Tibial artery (tissue), 4 donors: ENCODE measurements around the gene EPG5.
"Not testable (repeated sequence)": the region's sequence is repeated elsewhere in the genome, so short reads cannot be mapped to it uniquely, and the experiment has no call there.

ENCODE experiments used
- DNase-seq, 2 donors: peaks; one replicate each; pipeline ENCODE4 v3.0.0-alpha.2; 2019
- H3K27ac ChIP-seq, 2 donors: fragments of 200-600 bp; sonication (generic) in 1 of 2; 1 replicate in 1 of 2; 2 replicates in 1 of 2; pipeline ENCODE4 v1.5.1; 2018 to 2019; ENCODE audit warnings: mild to moderate bottlenecking in 1 of 2
- H3K27me3 ChIP-seq, 2 donors: fragments of 200-600 bp; sonication (generic) in 1 of 2; one replicate each; pipeline versions ENCODE4 v1.5.1 to v1.6.0; 2016 to 2019
- H3K36me3 ChIP-seq, 3 donors: fragments of 200-600 bp; sonication (generic) in 2 of 3; one replicate each; pipeline ENCODE4 v1.5.1; 2016 to 2019; ENCODE audit warnings: mild to moderate bottlenecking in 2 of 3
- H3K4me1 ChIP-seq, 4 donors: fragments of 200-600 bp; sonication (generic) in 2 of 4; 1 replicate in 3 of 4; 2 replicates in 1 of 4; pipeline ENCODE4 v1.5.1; 2016 to 2019
- H3K4me3 ChIP-seq, 2 donors: fragments of 200-600 bp; sonication (generic) in 1 of 2; 1 replicate in 1 of 2; 2 replicates in 1 of 2; pipeline ENCODE4 v1.5.1; 2018 to 2019; ENCODE audit warnings: mild to moderate bottlenecking in 2 of 2
- H3K9me3 ChIP-seq, 3 donors: fragments of 200-600 bp; sonication (generic) in 1 of 3; one replicate each; pipeline ENCODE4 v1.5.1; 2016 to 2019
- intact Hi-C: fragments of 100-400 bp; cut with DNase I; formaldehyde crosslinking; loops from one replicate; pipeline ENCODE4 v1.15.0; 2023; ENCODE audit warnings: low total_unique reads
- TF ChIP-seq, protein P1 (sequence below), 2 experiments: fragments of 200-600 bp in 1 of 2; fragments of 450-650 bp in 1 of 2; IDR thresholded peaks; one replicate each; pipeline ENCODE4 v1.5.1; 2017 to 2019; ENCODE audit warnings: antibody characterized with exemption in 2 of 2, mild to moderate bottlenecking in 1 of 2, moderate library complexity in 1 of 2

Gene EPG5

DNA sequence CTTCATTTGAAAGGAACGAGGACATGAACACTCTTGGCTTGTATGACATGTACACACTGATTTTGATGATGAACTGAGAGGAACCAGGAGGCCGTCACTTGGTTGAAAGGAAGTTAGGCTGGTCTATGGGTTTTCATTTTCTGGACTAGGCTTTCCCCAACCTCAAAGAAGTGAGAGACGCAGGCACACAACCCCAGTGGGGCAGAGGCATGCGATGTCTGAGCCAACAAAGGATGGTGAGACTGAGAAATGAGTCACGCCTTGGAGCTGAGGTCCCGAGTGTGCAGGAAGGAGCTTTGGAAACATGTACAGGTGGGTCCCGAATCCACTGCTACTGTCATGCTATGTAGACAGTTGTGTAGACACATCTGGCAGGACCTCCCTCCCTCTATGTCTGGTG lies 117.6 kb downstream of the EPG5 start:
- Histone ChIP-seq H3K4me1 (no peaks in the 10 kb centered on the region), H3K36me3 (peaks cover 15 to 66% (median 33%) of the 10 kb centered on the region in 3 donors), H3K4me3 (no peak overlapping the region), H3K9me3 (no peaks in the 10 kb centered on the region), H3K27me3 (no peaks in the 10 kb centered on the region), H3K27ac (no peak overlapping the region)
- no peak for DNase-seq
- TF ChIP-seq, protein P1, sequence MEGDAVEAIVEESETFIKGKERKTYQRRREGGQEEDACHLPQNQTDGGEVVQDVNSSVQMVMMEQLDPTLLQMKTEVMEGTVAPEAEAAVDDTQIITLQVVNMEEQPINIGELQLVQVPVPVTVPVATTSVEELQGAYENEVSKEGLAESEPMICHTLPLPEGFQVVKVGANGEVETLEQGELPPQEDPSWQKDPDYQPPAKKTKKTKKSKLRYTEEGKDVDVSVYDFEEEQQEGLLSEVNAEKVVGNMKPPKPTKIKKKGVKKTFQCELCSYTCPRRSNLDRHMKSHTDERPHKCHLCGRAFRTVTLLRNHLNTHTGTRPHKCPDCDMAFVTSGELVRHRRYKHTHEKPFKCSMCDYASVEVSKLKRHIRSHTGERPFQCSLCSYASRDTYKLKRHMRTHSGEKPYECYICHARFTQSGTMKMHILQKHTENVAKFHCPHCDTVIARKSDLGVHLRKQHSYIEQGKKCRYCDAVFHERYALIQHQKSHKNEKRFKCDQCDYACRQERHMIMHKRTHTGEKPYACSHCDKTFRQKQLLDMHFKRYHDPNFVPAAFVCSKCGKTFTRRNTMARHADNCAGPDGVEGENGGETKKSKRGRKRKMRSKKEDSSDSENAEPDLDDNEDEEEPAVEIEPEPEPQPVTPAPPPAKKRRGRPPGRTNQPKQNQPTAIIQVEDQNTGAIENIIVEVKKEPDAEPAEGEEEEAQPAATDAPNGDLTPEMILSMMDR (IDR thresholded peaks at IDR 0.05): no peak
- intact Hi-C loops: no loop called here

DNA sequence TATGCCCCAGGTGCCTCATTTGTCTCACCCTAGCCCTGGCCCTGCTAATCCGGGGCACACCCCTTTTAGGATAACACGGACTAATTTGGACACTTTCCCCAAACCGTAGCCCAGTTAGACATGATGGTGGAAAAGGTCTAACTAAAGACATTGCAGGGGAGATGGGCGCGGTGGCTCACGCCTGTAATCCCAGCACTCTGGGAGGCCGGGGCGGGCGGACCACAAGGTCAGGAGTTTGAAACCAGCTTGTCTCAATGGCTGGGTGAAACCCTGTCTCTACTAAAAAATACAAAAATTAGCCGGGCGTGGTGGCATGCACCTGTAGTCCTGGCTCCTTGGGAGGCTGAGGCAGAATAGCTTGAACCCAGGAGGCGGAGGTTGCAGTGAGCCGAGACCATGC lies 118.5 kb downstream of the EPG5 start:
- H3K4me1 ChIP-seq, H3K27me3 ChIP-seq, H3K4me3 ChIP-seq, H3K9me3 ChIP-seq, DNase-seq, H3K27ac ChIP-seq, intact Hi-C loops: not testable (repeated sequence)
- H3K36me3 ChIP-seq: peaks cover 9 to 57% (median 27%) of the 10 kb centered on the region in 3 donors

DNA sequence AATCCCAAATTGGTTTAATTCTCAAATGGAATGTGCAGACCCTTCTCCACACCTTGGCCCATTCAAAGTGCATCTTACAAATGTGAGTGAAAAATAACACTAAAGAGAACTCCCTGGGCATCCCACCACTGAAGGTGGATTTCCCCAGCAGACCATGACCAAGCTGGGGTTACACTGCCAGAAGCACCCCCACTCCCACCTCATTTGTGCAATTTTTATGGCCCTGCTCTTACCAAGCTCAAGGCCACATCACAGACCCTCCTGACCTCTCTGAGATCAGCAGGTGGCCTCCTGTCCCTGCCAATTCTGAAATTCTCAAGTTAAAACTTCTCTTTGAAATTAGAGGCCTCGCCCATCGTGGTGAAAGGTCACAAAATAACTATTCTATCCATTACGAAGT lies 120.0 kb downstream of the EPG5 start:
- TF ChIP-seq, protein P1 (IDR thresholded peaks at IDR 0.05): no peak
- intact Hi-C loops: no loop called here
- H3K27me3 ChIP-seq: no peaks in the 10 kb centered on the region
- no peaks in the 10 kb centered on the region for H3K9me3 ChIP-seq
- no peaks in the 10 kb centered on the region for H3K4me1 ChIP-seq
- no peak for DNase-seq
- no peak overlapping the region for H3K27ac ChIP-seq
- H3K36me3 ChIP-seq: peaks cover under 1 to 42% (median 13%) of the 10 kb centered on the region in 3 donors
- H3K4me3 ChIP-seq: no peak overlapping the region

DNA sequence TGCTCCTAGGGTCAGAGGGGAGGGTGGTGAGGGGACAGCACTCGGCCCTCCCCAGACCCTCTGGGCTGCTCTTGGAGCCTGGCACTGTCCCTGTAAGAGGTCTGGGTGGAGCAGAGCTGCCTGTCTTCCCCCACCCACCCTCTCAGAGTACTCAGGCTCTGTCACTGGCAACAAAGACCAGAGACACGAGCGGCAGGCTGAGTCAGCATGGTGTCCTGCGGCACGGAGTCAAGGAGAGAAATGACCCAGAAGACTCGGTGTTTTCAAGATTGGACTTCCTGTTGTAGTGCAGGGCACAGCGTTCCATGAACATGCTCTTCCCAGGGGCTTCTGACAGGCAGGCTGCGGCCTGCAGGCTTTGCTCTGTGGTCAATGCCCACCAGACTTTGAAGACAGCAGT lies 121.7 kb downstream of the EPG5 start:
- Histone ChIP-seq H3K9me3 (no peaks in the 10 kb centered on the region), H3K4me1 (no peaks in the 10 kb centered on the region), H3K27me3 (no peaks in the 10 kb centered on the region), H3K36me3 (peaks cover 0 to 29% (median 8%) of the 10 kb centered on the region in 3 donors), H3K27ac (no peak overlapping the region), H3K4me3 (no peak overlapping the region)
- DNase-seq: no peak
- intact Hi-C loops: no loop called here
- TF ChIP-seq, protein P1 (IDR thresholded peaks at IDR 0.05): no peak

DNA sequence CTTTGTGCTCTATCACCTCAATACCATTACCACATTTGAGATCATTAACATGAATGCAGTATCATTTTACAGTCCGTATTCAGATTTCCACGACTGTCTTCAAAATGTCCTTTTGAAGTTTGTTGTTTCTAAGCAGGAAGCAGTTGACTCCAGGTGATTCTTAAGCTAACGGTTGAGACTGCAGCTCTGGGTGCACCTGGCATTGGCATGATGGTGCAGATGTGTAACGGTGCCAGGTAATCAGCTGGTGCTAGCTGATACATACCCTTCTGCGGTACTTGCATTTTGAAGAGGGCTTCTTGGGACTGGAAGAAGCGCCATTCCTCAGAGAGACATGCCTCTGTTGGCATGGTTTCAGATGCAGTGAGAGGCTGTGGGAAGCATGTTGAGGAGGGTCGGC lies 122.2 kb downstream of the EPG5 start:
- DNase-seq: no peak
- no peak overlapping the region for H3K4me3 ChIP-seq
- H3K4me1 ChIP-seq: no peaks in the 10 kb centered on the region
- intact Hi-C loops: no loop called here
- H3K36me3 ChIP-seq: peaks cover 0 to 25% (median 4%) of the 10 kb centered on the region in 3 donors
- no peak overlapping the region for H3K27ac ChIP-seq
- no peaks in the 10 kb centered on the region for H3K27me3 ChIP-seq
- no peaks in the 10 kb centered on the region for H3K9me3 ChIP-seq
- TF ChIP-seq, protein P1 (IDR thresholded peaks at IDR 0.05): no peak

DNA sequence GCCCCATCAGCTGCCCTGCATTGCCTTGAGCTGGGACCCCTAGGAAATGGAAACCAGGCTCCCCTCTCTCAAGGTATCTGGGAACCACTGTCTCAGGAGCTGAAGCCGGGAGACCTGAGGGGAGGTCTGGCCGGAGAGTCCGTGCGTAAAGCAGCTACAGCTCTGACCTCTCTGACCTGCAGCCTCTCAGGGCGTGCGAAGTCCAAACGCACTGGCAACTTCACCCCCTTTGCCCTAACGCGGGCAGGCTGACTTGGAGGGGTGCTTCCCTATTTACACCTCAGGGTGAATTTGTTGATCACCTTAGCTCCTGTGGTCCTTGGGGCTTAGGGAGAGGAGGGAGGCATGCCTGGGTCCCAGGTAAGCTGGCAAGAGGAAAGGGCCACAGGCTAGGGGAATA lies 124.1 kb downstream of the EPG5 start:
- Histone ChIP-seq H3K27ac (no peak overlapping the region), H3K9me3 (no peaks in the 10 kb centered on the region), H3K4me1 (peaks cover 0 to 14% (median 12%) of the 10 kb centered on the region in 4 donors), H3K4me3 (no peak overlapping the region), H3K27me3 (no peaks in the 10 kb centered on the region), H3K36me3 (peaks cover 0 to 5% (median 0%) of the 10 kb centered on the region in 3 donors)
- no peak for DNase-seq
- TF ChIP-seq, protein P1 (IDR thresholded peaks at IDR 0.05): no peak
- intact Hi-C loops: no loop called here
